ENCODE measurements around the gene GH1.

GRCh38 chr17:63911657-63912100 is 7.0 kb downstream of the GH1 start:
- no peak for TF ChIP-seq POLR2AphosphoS5 (IDR thresholded peaks at IDR 0.05)
- TF ChIP-seq CTCF (IDR thresholded peaks at IDR 0.05) = peak; percentile 35 to 63 (median 38)
